A549 (cell line): ENCODE data around the gene ANXA2. TPM values are rescaled to one million over a fixed set of nuclear protein-coding genes. Genes with fewer than 3 reads are reported as not detected.
A peak's percentile ranks its signal among the peaks of the same experiment; 100 is the strongest.

ENCODE experiments used
- ATAC-seq, 2 experiments: fragments of 200-7000 bp in 1 of 2; fragments of >200 bp in 1 of 2; cut with Nextera tagmentation in 1 of 2; cut with Tn5 transposase in 1 of 2; 3 replicates each; pipeline versions ENCODE4 v1.8.0 to v1.9.1; 2018 to 2020; ENCODE audit warnings: mild to moderate bottlenecking in 1 of 2, moderate library complexity in 1 of 2
- CTCF ChIA-PET: fragments of 300-600 bp; sonication (Branson Sonifier 250); formaldehyde crosslinking; extraction: SDS; loops from one replicate; lab custom pipeline; 2021; ENCODE audit warnings: antibody characterized with exemption, inconsistent platforms; lab: Yijun Ruan, JAX
- POLR2A ChIA-PET: fragments of 350-600 bp; formaldehyde crosslinking; extraction: SDS; loops from one replicate; lab custom pipeline; 2021; ENCODE audit warnings: antibody characterized with exemption, inconsistent platforms; lab: Yijun Ruan, JAX
- DNase-seq, 2 experiments: peaks; one replicate each; pipeline versions ENCODE4 v3.0.0 to v3.0.0-alpha.2; 2011 to 2016; ENCODE audit warnings: low read depth in 1 of 2, low spot score in 1 of 2
- FAIRE-seq: peaks from 2 replicates; lab custom pipeline; 2011; peaks lifted over from hg19 to GRCh38; lab: Jason Lieb, UNC
- H3K27ac ChIP-seq, 2 experiments: fragments of >200 bp; sonication (Bioruptor Twin); formaldehyde crosslinking; 3 replicates each; pipeline ENCODE4 v1.5.1; 2016 to 2017
- H3K4me1 ChIP-seq: fragments of >200 bp; sonication (Bioruptor Twin); formaldehyde crosslinking; 3 replicates; pipeline ENCODE4 v1.6.1; 2016
- H3K4me2 ChIP-seq: fragments of >200 bp; sonication (Bioruptor Twin); formaldehyde crosslinking; 3 replicates; pipeline ENCODE4 v1.6.1; 2016
- H3K4me3 ChIP-seq: fragments of >200 bp; sonication (Bioruptor Twin); formaldehyde crosslinking; 3 replicates; pipeline ENCODE4 v1.5.1; 2016
- H3K9me3 ChIP-seq: fragments of >200 bp; sonication (Bioruptor Twin); formaldehyde crosslinking; 3 replicates; pipeline ENCODE4 v1.6.1; 2016
- BHLHE40 ChIP-seq: IDR thresholded peaks from 2 replicates; pipeline ENCODE4 v1.6.1; 2012; ENCODE audit warnings: low read depth, low read length, inconsistent platforms
- CBX2 ChIP-seq: fragments of 200-600 bp; sonication (generic); IDR thresholded peaks from 2 replicates; pipeline ENCODE4 v1.6.1; 2016; ENCODE audit warnings: low read depth, mild to moderate bottlenecking, borderline replicate concordance
- CEBPB ChIP-seq, 2 experiments: fragments of >200 bp in 1 of 2; sonication (Bioruptor Twin) in 1 of 2; formaldehyde crosslinking in 1 of 2; IDR thresholded peaks; 2 replicates each; pipeline ENCODE4 v1.6.1; 2012 to 2016
- CHD4 ChIP-seq: fragments of 200-600 bp; sonication (generic); IDR thresholded peaks from 2 replicates; pipeline ENCODE4 v1.6.1; 2016; ENCODE audit warnings: antibody characterized with exemption, mild to moderate bottlenecking, borderline replicate concordance
- FOXS1 ChIP-seq: fragments of 250-450 bp; sonication (Bioruptor Pico); IDR thresholded peaks from 2 replicates; pipeline ENCODE4 v1.5.0; 2020; ENCODE audit warnings: mild to moderate bottlenecking, moderate library complexity
- GATA3 ChIP-seq: IDR thresholded peaks from 2 replicates; pipeline ENCODE4 v1.6.1; 2012; ENCODE audit warnings: borderline replicate concordance
- HEYL ChIP-seq: fragments of 250-450 bp; sonication (Bioruptor Pico); IDR thresholded peaks from 2 replicates; pipeline ENCODE4 v1.8.0; 2021; ENCODE audit warnings: mild to moderate bottlenecking, moderate library complexity
- HOXB13 ChIP-seq: fragments of 250-450 bp; sonication (Bioruptor Pico); IDR thresholded peaks from 2 replicates; pipeline ENCODE4 v1.5.0; 2020; ENCODE audit warnings: low read depth, mild to moderate bottlenecking, moderate library complexity
- HOXB5 ChIP-seq: fragments of 250-450 bp; sonication (Bioruptor Pico); IDR thresholded peaks from 2 replicates; pipeline ENCODE4 v1.5.0; 2020; ENCODE audit warnings: mild to moderate bottlenecking, moderate library complexity
- MAZ ChIP-seq: fragments of 150-350 bp; IDR thresholded peaks from 2 replicates; pipeline ENCODE4 v1.6.1; 2014; ENCODE audit warnings: antibody characterized with exemption, low read depth, low read length, borderline replicate concordance
- PHF8 ChIP-seq: fragments of 200-600 bp; sonication (generic); IDR thresholded peaks from 2 replicates; pipeline ENCODE4 v1.6.1; 2016; ENCODE audit warnings: low read depth, mild to moderate bottlenecking, antibody characterized with exemption, moderate library complexity, borderline replicate concordance
- POLR2A ChIP-seq: IDR thresholded peaks from 2 replicates; pipeline ENCODE4 v1.6.1; 2012; ENCODE audit warnings: mild to moderate bottlenecking, low read length
- POLR2AphosphoS2 ChIP-seq: conservative IDR thresholded peaks from 2 replicates; pipeline ENCODE4 v1.6.1; 2012; ENCODE audit warnings: low read length, improper control_type of control experiment, inconsistent platforms
- RCOR1 ChIP-seq: fragments of 150-350 bp; IDR thresholded peaks from 2 replicates; pipeline ENCODE4 v1.6.1; 2014; ENCODE audit warnings: antibody characterized with exemption, low read length, low read depth
- RFX5 ChIP-seq: fragments of 450-650 bp; IDR thresholded peaks from 2 replicates; pipeline ENCODE4 v1.7.1; 2014; ENCODE audit warnings: antibody characterized with exemption, mild to moderate bottlenecking, moderate library complexity
- SMC3 ChIP-seq: fragments of >200 bp; sonication (Bioruptor Twin); formaldehyde crosslinking; IDR thresholded peaks from 3 replicates; pipeline ENCODE4 v1.6.1; 2018; ENCODE audit warnings: inconsistent platforms
- SREBF2 ChIP-seq: fragments of 450-650 bp; IDR thresholded peaks from 2 replicates; pipeline ENCODE4 v1.6.1; 2014; ENCODE audit warnings: mild to moderate bottlenecking, moderate library complexity
- TFCP2L1 ChIP-seq: fragments of 250-450 bp; sonication (Bioruptor Pico); IDR thresholded peaks from 2 replicates; pipeline ENCODE4 v1.5.0; 2021; ENCODE audit warnings: mild to moderate bottlenecking
- TP53 ChIP-seq: fragments of 250-450 bp; sonication (Bioruptor Pico); IDR thresholded peaks from 2 replicates; pipeline ENCODE4 v1.5.0; 2021; ENCODE audit warnings: mild to moderate bottlenecking, moderate library complexity
- WGBS: methylation state at CpG from one replicate; pipeline ENCODE4 v1.1.6; 2017; ENCODE audit errors: missing lambda C conversion rate; 5-methylcytosine and 5-hydroxymethylcytosine counted together
- polyA plus RNA-seq, 4 experiments: library from polyadenylated mRNA; depleted of rRNA in 3 of 4; stranded (reverse); fragments of >200 nt; fragmentation: RNase III in 1 of 4; extraction: RNeasy Plus Mini Kit Qiagen cat#74134 plus additional on column Dnase treatment in 1 of 4; gene quantifications; 2 replicates in 3 of 4; 3 replicates in 1 of 4; pipeline ENCODE4 v1.2.3, GENCODE V29; 2011 to 2017
- TF ChIP-seq, protein P1 (sequence below): fragments of 250-450 bp; sonication (Bioruptor Pico); IDR thresholded peaks from 2 replicates; pipeline ENCODE4 v1.5.0; 2020; ENCODE audit warnings: low read depth, mild to moderate bottlenecking, moderate library complexity
- TF ChIP-seq, protein P2 (sequence below): fragments of 250-450 bp; sonication (Bioruptor Pico); IDR thresholded peaks from 2 replicates; pipeline ENCODE4 v1.5.0; 2021; ENCODE audit warnings: mild to moderate bottlenecking, moderate library complexity, borderline replicate concordance
- TF ChIP-seq, protein P3 (sequence below): fragments of 200-600 bp; sonication (generic); IDR thresholded peaks from 2 replicates; pipeline ENCODE4 v1.6.1; 2016; ENCODE audit warnings: antibody characterized with exemption, mild to moderate bottlenecking, moderate library complexity

ANXA2 gene
- polyA plus RNA-seq, 2 of the 4 experiments (the other 2 are of a cell fraction): 4,707 to 5,746 TPM

DNA sequence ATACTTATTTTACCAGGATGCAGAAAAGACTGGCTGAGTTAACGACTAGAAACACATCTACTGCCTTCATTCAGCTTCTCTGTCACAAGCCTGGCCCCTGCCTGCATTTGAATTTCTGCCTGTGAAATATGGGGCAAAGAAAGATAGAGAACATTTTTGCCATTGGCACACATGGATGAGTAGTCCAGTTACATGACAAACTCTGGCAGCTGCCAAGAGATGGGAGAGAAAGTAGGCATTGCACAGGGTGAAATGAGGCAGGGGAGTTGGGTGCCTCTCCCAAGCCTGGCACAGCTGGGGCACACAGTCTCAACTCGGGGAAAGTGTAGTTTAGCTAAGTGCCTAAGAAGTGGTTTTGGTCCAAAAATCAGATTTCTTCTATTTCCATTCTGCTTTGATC is 24.0 kb downstream of the ANXA2 start (continued):
- TF ChIP-seq CHD4 (no peak), CBX2 (no peak), HEYL (CRISPR knock-in tag) (no peak), RCOR1 (no peak), HOXB5 (CRISPR knock-in tag) (no peak), BHLHE40 (no peak), POLR2A (no peak), SREBF2 (no peak)

DNA sequence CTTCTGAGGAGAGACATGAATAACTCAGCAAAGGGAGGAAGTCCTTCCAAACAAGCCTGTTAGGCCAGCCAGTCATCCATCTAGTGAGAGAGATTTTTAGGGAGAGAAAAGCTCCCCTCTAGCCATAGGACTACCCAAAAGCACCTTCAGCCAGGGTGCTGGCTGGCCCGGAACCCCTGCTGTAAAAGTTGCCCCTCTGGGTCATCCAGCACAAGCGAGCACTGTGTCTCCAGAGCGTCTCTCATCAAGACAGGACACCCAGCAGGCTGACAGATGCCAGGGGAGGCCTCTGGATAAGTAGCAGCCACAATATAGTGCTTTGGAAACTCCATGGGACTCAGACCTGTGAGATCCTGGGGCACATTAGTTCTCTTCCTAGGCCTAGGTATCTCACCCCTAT is 24.5 kb downstream of the ANXA2 start:
- Histone ChIP-seq H3K9me3 (no peaks in the 10 kb centered on the region), H3K27ac (peak overlapping the region; percentile 90), H3K4me3 (peak overlapping the region; percentile 14; the same call in 1 of the 3 replicates), H3K4me2 (peak overlapping the region; percentile 94), H3K4me1 (peaks cover 95% of the 10 kb centered on the region)
- ATAC-seq: no peak
- CTCF ChIA-PET: interaction anchor here (1.0 to 11.8 kb wide), 12 partner anchors 8 to 682 kb away, joined by 3 to 174 read pairs (median 10); no protein-coding TSS in a partner anchor
- POLR2A ChIA-PET: interaction anchor here (0.9 to 5.1 kb wide), 4 partner anchors 9 to 22 kb away, joined by 4 to 152 read pairs (median 63); partner anchors contain the start of gene ANXA2
- 63% methylated on average over 3 of the region's 3 CpGs for WGBS
- DNase-seq: peak in 1 of 2 experiments; percentile 19
- TF ChIP-seq, protein P1, sequence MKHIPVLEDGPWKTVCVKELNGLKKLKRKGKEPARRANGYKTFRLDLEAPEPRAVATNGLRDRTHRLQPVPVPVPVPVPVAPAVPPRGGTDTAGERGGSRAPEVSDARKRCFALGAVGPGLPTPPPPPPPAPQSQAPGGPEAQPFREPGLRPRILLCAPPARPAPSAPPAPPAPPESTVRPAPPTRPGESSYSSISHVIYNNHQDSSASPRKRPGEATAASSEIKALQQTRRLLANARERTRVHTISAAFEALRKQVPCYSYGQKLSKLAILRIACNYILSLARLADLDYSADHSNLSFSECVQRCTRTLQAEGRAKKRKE (CRISPR knock-in tag): 0 out of 2 replicates have a peak, but pooled peaks have one; percentile 61
- TF ChIP-seq FOXS1 (0 out of 2 replicates have a peak, but pooled peaks have one; percentile 19), HOXB5 (CRISPR knock-in tag) (no peak), HOXB13 (CRISPR knock-in tag) (peak; percentile 67; the same call in 1 of the 2 replicates)
- FAIRE-seq: no peak

DNA sequence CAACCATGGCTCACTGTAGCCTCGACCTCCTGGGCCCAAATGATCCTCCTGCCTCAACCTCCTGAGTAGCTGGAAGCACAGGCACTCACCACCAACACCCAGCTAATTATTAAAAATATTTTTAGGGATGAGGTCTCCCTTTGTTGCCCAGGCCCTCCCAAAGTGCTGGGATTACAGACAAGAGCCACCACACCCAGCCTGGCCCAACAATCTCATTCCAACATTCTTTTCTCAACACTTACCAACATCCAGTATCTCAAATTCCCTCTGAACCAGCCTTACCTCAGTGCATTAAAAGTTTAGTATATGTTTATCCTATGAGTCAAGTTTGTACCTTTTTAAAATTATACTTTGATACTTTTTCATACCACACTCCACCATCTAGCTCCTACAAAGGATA is 25.0 kb downstream of the ANXA2 start:
- H3K4me2 ChIP-seq: peak overlapping the region; percentile 94
- peak overlapping the region; percentile 90 for H3K27ac ChIP-seq
- TF ChIP-seq SMC3 (no peak), TFCP2L1 (CRISPR knock-in tag) (peak; percentile 27; the same call in 1 of the 2 replicates)
- TF ChIP-seq, protein P2, sequence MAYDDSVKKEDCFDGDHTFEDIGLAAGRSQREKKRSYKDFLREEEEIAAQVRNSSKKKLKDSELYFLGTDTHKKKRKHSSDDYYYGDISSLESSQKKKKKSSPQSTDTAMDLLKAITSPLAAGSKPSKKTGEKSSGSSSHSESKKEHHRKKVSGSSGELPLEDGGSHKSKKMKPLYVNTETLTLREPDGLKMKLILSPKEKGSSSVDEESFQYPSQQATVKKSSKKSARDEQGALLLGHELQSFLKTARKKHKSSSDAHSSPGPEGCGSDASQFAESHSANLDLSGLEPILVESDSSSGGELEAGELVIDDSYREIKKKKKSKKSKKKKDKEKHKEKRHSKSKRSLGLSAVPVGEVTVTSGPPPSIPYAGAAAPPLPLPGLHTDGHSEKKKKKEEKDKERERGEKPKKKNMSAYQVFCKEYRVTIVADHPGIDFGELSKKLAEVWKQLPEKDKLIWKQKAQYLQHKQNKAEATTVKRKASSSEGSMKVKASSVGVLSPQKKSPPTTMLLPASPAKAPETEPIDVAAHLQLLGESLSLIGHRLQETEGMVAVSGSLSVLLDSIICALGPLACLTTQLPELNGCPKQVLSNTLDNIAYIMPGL: 0 out of 2 replicates have a peak, but pooled peaks have one; percentile 74
- ATAC-seq: no peak
- peak in 1 of 2 experiments; percentile 52 for DNase-seq
- no peaks in the 10 kb centered on the region for H3K9me3 ChIP-seq
- no peak for FAIRE-seq
- ChIA-PET POLR2A (interaction anchor here (0.7 to 5.1 kb wide), 5 partner anchors 10 to 23 kb away, joined by 3 to 75 read pairs (median 10); no protein-coding TSS in a partner anchor), CTCF (interaction anchor here (1.0 to 11.8 kb wide), 10 partner anchors 9 to 681 kb away, joined by 3 to 174 read pairs (median 12); no protein-coding TSS in a partner anchor)
- 18% methylated on average over 1 of the region's 1 CpG for WGBS
- H3K4me3 ChIP-seq: peak overlapping the region; percentile 14; the same call in 1 of the 3 replicates
- peaks cover 92% of the 10 kb centered on the region for H3K4me1 ChIP-seq

DNA sequence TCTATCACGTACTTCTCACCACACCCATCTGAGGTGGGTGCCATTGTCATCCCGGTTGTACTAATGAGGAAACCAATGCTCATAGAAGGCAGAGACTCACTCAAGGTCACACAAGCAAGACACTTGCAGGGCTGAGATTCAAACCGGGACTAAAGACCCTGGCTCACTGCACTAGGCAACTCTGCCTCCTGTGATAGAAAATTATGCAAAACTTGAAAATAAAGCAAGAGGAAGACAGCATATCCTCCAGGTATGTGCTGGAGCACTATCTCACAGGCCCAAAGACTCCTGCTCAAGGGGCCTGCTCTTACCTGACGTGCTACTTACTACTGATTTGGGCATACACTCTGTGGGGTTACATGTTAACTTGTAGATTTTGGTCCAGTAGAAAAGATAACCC is 25.6 kb downstream of the ANXA2 start:
- POLR2A ChIA-PET: interaction anchor here (1.3 to 5.1 kb wide), 7 partner anchors 9 to 44 kb away, joined by 3 to 75 read pairs (median 11); partner anchors contain the start of gene ANXA2
- 15% methylated on average over 4 of the region's 4 CpGs for WGBS
- FAIRE-seq: no peak
- TF ChIP-seq FOXS1: peak; percentile 82
- TF ChIP-seq, protein P3, sequence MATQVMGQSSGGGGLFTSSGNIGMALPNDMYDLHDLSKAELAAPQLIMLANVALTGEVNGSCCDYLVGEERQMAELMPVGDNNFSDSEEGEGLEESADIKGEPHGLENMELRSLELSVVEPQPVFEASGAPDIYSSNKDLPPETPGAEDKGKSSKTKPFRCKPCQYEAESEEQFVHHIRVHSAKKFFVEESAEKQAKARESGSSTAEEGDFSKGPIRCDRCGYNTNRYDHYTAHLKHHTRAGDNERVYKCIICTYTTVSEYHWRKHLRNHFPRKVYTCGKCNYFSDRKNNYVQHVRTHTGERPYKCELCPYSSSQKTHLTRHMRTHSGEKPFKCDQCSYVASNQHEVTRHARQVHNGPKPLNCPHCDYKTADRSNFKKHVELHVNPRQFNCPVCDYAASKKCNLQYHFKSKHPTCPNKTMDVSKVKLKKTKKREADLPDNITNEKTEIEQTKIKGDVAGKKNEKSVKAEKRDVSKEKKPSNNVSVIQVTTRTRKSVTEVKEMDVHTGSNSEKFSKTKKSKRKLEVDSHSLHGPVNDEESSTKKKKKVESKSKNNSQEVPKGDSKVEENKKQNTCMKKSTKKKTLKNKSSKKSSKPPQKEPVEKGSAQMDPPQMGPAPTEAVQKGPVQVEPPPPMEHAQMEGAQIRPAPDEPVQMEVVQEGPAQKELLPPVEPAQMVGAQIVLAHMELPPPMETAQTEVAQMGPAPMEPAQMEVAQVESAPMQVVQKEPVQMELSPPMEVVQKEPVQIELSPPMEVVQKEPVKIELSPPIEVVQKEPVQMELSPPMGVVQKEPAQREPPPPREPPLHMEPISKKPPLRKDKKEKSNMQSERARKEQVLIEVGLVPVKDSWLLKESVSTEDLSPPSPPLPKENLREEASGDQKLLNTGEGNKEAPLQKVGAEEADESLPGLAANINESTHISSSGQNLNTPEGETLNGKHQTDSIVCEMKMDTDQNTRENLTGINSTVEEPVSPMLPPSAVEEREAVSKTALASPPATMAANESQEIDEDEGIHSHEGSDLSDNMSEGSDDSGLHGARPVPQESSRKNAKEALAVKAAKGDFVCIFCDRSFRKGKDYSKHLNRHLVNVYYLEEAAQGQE: no peak
- TF ChIP-seq POLR2A: no peak
- no peak for TF ChIP-seq RCOR1
- TF ChIP-seq HEYL (CRISPR knock-in tag): 0 out of 2 replicates have a peak, but pooled peaks have one; percentile 12
- TF ChIP-seq PHF8: no peak
- TF ChIP-seq POLR2AphosphoS2: peak; percentile 79; the same call in 1 of the 2 replicates
- TF ChIP-seq, protein P1 (CRISPR knock-in tag): peak; percentile 54; the same call in 1 of the 2 replicates
- peak; percentile 29; the same call in 1 of the 2 replicates for TF ChIP-seq TP53 (CRISPR knock-in tag)
- TF ChIP-seq TFCP2L1 (CRISPR knock-in tag): no peak
- TF ChIP-seq GATA3: no peak
- TF ChIP-seq MAZ: no peak
- TF ChIP-seq CEBPB (IDR thresholded peaks at IDR 0.05): no peak; a peak in 1 of 4 replicates
- TF ChIP-seq RFX5: no peak
- 0 out of 2 replicates have a peak, but pooled peaks have one; percentile 51 for TF ChIP-seq HOXB13 (CRISPR knock-in tag)

More for the DNA sequence above, 25.6 kb downstream of the ANXA2 start:
- no peak for ATAC-seq
- CTCF ChIA-PET: interaction anchor here (0.8 to 11.8 kb wide), 11 partner anchors 10 to 681 kb away, joined by 3 to 174 read pairs (median 11); no protein-coding TSS in a partner anchor
- peak overlapping the region; percentile 90 for H3K27ac ChIP-seq
- H3K9me3 ChIP-seq: no peaks in the 10 kb centered on the region
- peak overlapping the region; percentile 94 for H3K4me2 ChIP-seq
- peaks cover 87% of the 10 kb centered on the region for H3K4me1 ChIP-seq
- peak in 1 of 2 experiments; percentile 65 for DNase-seq
- H3K4me3 ChIP-seq: peak overlapping the region; percentile 1; the same call in 2 of the 3 replicates
